ENCODE results near the gene PHC1.

PHC1 gene

DNA sequence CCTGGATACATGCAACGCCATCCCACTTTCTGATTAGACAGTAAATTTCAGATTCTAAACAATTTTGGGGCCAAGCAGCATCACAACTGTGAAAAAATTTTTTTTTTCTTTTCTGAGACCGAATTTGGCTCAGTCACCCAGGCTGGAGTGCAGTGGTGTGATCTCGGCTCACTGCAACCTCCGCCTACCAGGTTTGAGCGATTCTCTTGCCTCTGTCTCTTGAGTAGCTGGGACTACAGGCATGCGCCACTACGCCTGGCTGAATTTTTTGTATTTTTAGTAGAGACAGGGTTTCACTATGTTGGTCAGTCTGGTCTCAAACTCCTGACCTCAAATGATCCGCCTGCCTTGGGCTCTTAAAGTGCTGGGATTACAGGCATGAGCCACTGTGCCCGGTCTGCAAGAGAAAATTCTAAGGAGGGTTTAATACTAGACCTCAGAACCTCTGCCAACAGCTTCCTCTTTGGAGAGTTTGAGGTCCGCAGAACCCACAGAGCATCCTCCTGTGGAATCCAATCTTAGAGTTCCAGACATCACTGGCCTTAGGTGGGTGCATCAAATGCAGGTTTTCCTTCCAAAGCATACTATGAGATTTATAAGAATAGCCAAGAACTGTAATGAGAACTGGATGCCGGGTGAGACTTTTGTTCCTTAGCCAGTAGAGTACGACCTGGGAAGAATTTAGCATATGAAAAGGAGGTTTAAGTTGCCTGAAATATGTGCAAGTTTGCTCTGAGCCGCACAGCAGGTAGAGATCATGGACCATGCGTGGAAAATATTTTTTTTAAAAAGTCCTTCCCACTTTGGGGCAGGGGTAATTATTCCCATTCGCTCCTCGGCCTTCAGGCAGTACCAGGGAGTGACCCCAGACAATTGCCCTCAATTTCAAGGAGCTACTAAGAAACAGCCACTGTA lies 7.8 kb upstream of the PHC1 start:
- no peak overlapping the region for H3K4me3 ChIP-seq (ENCODE audit: low read depth, low read length)
- in situ Hi-C loops (cut with HindIII; ENCODE audit: low sequenced_read_pairs) = no loop called here
- no peak for DNase-seq (ENCODE audit: low read depth, low spot score)
- TF ChIP-seq, protein P1, sequence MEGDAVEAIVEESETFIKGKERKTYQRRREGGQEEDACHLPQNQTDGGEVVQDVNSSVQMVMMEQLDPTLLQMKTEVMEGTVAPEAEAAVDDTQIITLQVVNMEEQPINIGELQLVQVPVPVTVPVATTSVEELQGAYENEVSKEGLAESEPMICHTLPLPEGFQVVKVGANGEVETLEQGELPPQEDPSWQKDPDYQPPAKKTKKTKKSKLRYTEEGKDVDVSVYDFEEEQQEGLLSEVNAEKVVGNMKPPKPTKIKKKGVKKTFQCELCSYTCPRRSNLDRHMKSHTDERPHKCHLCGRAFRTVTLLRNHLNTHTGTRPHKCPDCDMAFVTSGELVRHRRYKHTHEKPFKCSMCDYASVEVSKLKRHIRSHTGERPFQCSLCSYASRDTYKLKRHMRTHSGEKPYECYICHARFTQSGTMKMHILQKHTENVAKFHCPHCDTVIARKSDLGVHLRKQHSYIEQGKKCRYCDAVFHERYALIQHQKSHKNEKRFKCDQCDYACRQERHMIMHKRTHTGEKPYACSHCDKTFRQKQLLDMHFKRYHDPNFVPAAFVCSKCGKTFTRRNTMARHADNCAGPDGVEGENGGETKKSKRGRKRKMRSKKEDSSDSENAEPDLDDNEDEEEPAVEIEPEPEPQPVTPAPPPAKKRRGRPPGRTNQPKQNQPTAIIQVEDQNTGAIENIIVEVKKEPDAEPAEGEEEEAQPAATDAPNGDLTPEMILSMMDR (IDR thresholded peaks at IDR 0.05; ENCODE audit: low read depth, low read length) = no peak

GRCh38 chr12:8907513-8907912 lies 6.8 kb upstream of the PHC1 start:
- no peak for DNase-seq (ENCODE audit: low read depth, low spot score)
- no peak overlapping the region for H3K4me3 ChIP-seq (ENCODE audit: low read depth, low read length)
- in situ Hi-C loops (cut with HindIII; ENCODE audit: low sequenced_read_pairs) = no loop called here
- TF ChIP-seq, protein P1 (IDR thresholded peaks at IDR 0.05; ENCODE audit: low read depth, low read length) = no peak

GRCh38 chr12:8909752-8910151 lies 4.6 kb upstream of the PHC1 start:
- TF ChIP-seq, protein P1 (IDR thresholded peaks at IDR 0.05; ENCODE audit: low read depth, low read length) = no peak
- no peak overlapping the region for H3K4me3 ChIP-seq (ENCODE audit: low read depth, low read length)
- DNase-seq (ENCODE audit: low read depth, low spot score) = no peak
- in situ Hi-C loops (cut with HindIII; ENCODE audit: low sequenced_read_pairs) = no loop called here

DNA sequence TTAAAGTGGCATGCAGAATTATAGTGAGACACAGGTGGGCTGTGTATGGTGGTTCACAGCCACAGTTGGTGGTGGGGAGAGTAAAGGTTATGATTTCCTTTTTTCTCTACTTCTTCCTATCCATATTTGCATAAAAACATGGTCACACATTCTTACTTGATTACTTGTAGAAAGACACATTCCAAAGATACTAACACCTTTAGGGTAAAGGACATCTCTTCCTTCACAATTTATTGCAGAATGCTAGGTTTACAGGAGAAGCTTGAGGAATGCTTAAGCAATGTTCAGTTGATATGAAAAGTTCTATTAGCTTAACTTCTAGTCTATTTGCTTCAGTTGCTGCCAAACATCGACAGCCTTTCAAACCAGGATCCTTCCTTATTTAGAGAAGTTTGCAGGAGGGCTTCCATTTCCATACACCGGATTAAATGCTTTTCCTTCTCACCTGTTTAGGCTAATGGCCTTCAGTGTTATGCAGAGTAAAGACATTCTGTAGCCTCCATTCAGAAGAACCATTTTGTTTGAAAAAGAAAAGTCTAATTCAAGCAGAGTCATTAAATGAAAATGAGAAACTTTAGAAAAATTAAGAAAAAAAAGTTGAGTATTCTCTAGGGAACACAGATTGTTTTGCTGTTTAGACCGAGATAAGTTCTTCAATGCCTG lies 2.6 kb upstream of the PHC1 start:
- no peak for DNase-seq (ENCODE audit: low read depth, low spot score)
- in situ Hi-C loops (cut with HindIII; ENCODE audit: low sequenced_read_pairs) = no loop called here
- TF ChIP-seq, protein P1 (IDR thresholded peaks at IDR 0.05; ENCODE audit: low read depth, low read length) = no peak
- H3K4me3 ChIP-seq (ENCODE audit: low read depth, low read length) = no peak overlapping the region

GRCh38 chr12:8912914-8913313 lies 1.4 kb upstream of the PHC1 start:
- DNase-seq (ENCODE audit: low read depth, low spot score) = no peak
- TF ChIP-seq, protein P1 (IDR thresholded peaks at IDR 0.05; ENCODE audit: low read depth, low read length) = no peak
- in situ Hi-C loops (cut with HindIII; ENCODE audit: low sequenced_read_pairs) = no loop called here
- H3K4me3 ChIP-seq (ENCODE audit: low read depth, low read length) = no peak overlapping the region

- in situ Hi-C loops (cut with HindIII; ENCODE audit: low sequenced_read_pairs) = no loop called here
- H3K4me3 ChIP-seq (ENCODE audit: low read depth, low read length) = peak overlapping the region; percentile 71
- TF ChIP-seq, protein P1 (IDR thresholded peaks at IDR 0.05; ENCODE audit: low read depth, low read length) = no peak
- DNase-seq (ENCODE audit: low read depth, low spot score) = no peak
Observed at GRCh38 chr12:8913702-8914032, 642 bp upstream of the PHC1 start.
